Activated CD8-positive, alpha-beta memory T cell treated with anti-CD3 and anti-CD28 coated beads, Interleukin-2, amount 50 U/mL, for 24 hours (primary cell): ENCODE measurements around the gene ZNF385D.

ENCODE experiments used
- DNase-seq: peaks from one replicate; pipeline ENCODE4 v3.0.0-alpha.2; 2020; ENCODE audit errors: extremely low read depth

Gene ZNF385D

DNA sequence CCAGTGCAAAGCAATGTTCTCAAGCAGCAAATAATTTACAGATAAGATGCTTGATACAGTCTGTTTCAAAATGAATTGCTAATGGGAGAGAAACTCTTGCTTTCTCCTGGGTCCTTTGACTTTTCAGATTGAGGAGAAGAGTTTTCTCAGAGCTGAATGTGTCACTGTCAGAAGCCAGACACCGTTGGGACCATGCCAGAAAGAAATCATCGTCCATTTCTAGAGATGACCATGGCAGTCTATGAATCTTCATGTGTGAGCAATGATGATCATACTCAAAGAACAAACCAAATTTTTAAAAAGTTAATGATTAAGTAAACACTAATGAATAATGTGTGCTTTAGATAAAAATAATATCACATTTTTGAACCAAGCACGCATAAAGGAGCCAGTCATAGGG lies 77.6 kb downstream of the ZNF385D start:
- DNase-seq = no peak

GRCh38 chr3:21672303-21672702 lies 78.7 kb downstream of the ZNF385D start:
- DNase-seq = no peak

- DNase-seq = no peak
Measured at GRCh38 chr3:21670386-21670785, 80.6 kb downstream of the ZNF385D start.

- no peak for DNase-seq
Measured at GRCh38 chr3:21668012-21668411, 83.0 kb downstream of the ZNF385D start.

DNA sequence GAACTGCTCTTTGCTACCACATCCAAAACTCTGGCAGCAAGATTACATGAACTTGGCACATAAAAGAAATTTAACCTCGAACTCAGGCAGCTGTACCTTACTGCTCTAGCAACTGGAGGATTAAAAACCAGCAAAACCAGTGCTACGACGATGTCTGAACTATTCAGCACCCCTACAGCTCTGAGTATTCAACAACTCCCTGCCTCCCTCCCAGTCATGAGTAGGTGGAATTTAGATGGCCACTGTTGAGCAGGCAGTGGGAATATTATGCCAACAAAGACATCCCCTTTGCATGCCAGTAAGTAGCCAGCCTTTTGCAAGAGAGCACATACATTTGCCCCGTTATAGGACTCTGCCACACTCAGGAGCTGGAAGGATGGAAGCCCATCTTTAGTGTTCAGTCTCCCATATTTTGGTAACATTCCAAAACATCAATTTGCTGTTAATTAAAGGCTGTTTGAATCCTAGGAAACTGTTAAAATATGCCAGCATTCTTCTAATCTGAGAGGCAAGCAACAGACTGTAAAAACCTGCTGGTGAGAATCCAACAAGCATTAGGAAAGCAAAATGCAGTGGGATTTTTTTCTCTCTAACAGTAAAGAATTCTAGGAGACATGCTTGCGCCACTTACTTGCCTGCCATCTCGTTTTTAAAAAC lies 85.4 kb downstream of the ZNF385D start:
- DNase-seq = no peak

DNA sequence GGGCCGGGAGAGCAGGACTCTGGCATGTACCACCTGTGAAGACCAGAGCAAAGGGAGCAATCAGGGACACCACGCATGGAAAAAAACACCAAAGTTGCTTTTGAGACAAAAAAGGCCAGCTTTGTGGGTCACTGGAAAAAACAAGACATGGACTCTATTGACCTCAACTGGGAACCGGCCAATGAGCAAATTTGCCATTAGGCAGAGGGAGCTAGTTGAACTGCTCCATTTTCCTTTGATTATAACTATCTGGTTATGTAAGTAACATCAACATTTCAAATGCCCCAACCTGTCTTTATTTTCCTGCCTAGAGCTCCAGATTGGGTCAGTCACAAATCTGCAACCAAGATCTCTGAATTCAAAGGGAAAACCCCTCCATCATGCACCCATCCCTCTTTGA lies 86.0 kb downstream of the ZNF385D start:
- DNase-seq = no peak

GRCh38 chr3:21662403-21662802 lies 88.6 kb downstream of the ZNF385D start:
- DNase-seq = no peak

- DNase-seq = no peak
Measured at GRCh38 chr3:21654662-21655061, 96.3 kb downstream of the ZNF385D start.

GRCh38 chr3:21654241-21654640 lies 96.8 kb downstream of the ZNF385D start:
- DNase-seq = no peak

- no peak for DNase-seq
Measured at GRCh38 chr3:21649519-21649918, 101.5 kb downstream of the ZNF385D start.

GRCh38 chr3:21647961-21648360 lies 103.0 kb downstream of the ZNF385D start:
- DNase-seq = no peak

GRCh38 chr3:21645121-21645897 lies 105.7 kb downstream of the ZNF385D start:
- DNase-seq = no peak

GRCh38 chr3:21644268-21644667 lies 106.7 kb downstream of the ZNF385D start:
- DNase-seq = no peak

DNA sequence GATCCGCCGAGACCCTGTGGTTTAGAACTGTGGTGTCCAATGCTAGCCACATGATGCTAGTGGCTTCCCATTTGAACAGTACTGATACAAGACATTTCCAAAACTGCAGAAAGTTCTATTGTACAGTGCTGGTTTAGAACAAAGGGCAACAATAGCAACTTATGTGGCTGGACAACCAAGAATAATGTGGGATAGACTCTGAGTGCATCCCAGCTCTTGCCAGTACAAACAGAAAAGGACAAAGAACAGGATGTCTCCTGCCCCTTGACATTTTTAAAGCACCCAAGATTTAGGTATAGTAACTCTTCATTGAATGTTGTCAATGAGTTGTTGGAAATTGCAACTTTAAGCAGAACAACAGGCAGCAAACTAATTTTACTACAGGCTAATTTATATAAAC lies 107.3 kb downstream of the ZNF385D start:
- no peak for DNase-seq

GRCh38 chr3:21642433-21642832 lies 108.6 kb downstream of the ZNF385D start:
- no peak for DNase-seq

DNA sequence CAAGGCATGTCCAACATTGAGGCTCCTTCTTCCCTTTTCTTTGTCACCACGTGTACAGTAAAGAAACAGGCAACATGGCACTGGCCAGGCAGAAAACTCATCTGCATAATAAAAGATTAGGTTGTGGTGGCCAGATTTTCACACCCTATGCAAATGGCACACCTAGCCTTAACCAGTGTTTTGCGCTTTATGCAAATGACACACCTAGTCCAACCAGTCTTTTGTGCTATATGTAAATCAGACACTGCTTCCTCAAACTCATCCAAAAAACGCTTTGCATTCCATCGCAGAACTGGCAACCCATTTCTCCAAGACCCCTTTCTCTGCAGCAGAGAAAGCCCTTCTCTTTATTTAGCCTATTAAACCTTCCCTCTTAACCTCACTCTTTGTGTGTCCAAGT lies 109.1 kb downstream of the ZNF385D start:
- DNase-seq = no peak

- DNase-seq = no peak
Measured at GRCh38 chr3:21638488-21638887, 112.5 kb downstream of the ZNF385D start.

DNA sequence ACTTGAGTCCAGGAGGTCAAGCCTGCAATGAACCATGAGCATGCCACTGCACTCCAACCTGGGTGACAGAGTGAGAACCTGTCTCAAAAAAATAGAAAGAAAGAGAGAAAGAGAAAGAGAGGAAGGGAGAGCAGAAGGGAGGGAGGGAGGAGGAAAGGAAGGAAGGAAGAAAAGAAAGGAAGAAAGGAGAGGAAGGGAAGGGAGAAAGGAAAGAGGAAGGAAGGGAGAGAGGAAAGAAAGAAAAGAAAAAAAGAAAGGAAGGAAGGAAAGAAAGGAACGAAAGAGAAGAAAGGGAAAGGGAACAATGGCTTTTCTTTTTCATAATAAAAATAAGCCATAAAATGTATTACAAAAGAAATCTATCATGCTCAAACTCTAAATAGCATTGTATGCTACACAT lies 116.9 kb downstream of the ZNF385D start:
- DNase-seq = no peak

DNA sequence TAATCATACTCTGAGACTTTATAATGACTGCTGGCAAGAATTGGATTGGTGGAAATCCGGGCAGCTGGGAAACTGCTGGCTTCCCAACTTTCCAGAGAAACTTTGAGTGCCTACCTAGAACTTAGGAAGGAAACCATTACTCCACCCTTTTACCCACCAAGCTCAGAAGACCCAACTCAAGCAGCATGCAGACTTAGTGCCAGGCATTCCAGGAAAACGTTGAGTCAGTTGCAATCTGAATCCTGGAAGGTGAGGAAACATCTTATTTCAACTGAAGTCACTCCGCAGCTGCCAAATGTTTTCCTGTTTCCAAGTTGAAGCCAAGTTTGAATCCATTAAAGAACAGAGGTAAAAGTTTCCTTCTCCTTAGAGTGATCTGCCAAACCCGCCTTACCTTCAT lies 126.5 kb downstream of the ZNF385D start:
- no peak for DNase-seq

DNA sequence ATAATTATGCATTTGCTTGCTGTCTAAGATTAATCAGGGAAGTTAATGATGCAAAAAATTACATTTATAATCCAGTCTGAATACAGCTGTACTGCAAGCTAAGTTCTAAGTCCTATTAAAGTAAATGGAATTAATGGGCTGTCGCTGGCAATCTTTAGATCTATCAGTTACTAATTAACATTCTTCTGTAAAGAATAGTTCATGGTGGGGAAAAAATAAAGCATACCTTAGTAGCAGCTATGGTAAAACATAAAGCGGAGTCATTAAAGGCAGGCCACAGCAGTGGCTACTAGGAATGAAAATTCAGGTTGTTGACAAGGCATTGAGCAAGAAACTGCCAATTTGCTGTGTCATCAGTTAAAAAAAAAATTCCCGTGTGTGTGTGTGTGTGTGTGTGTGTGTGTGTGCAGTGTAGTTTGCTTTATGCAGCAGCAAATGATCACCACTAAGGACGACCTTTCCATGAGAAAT lies 129.8 kb downstream of the ZNF385D start:
- DNase-seq = no peak

GRCh38 chr3:21620511-21621155 lies 130.4 kb downstream of the ZNF385D start:
- no peak for DNase-seq

GRCh38 chr3:21618695-21619094 lies 132.3 kb downstream of the ZNF385D start:
- no peak for DNase-seq
